Liver (tissue), 9 donors: ENCODE measurements around the gene FLT3LG. TPM values are rescaled to one million over a fixed set of nuclear protein-coding genes. Genes with fewer than 3 reads are reported as not detected.

Experiments
- DNase-seq: peaks from one replicate; pipeline ENCODE4 v3.0.0-alpha.2; 2017; ENCODE audit warnings: low spot score
- H3K27ac ChIP-seq, 2 donors: one replicate each; pipeline ENCODE4 v1.7.0; 2013; ENCODE audit warnings: inconsistent platforms in 2 of 2, low read length in 2 of 2, control low read depth in 1 of 2, low read depth in 1 of 2, mild to moderate bottlenecking in 1 of 2
- H3K27me3 ChIP-seq, 4 donors: one replicate each; pipeline versions ENCODE4 v1.6.1 to v1.7.0; 2013; ENCODE audit warnings: low read length in 3 of 4, inconsistent platforms in 1 of 4, mild to moderate bottlenecking in 1 of 4, moderate library complexity in 1 of 4; ENCODE audit not compliant: control insufficient read depth in 4 of 4, insufficient read depth in 4 of 4
- H3K36me3 ChIP-seq, 4 donors: one replicate each; pipeline versions ENCODE4 v1.6.1 to v1.7.0; 2013; ENCODE audit warnings: low read length in 3 of 4, mild to moderate bottlenecking in 3 of 4, low read depth in 1 of 4, moderate library complexity in 1 of 4; ENCODE audit not compliant: control insufficient read depth in 4 of 4, insufficient read depth in 3 of 4
- H3K4me1 ChIP-seq, 4 donors: one replicate each; pipeline versions ENCODE4 v1.6.1 to v1.7.0; 2013; ENCODE audit warnings: low read length in 3 of 4, mild to moderate bottlenecking in 3 of 4, moderate library complexity in 1 of 4; ENCODE audit not compliant: control insufficient read depth in 4 of 4, insufficient read depth in 4 of 4
- H3K4me3 ChIP-seq, 3 donors: one replicate each; pipeline versions ENCODE4 v1.6.1 to v1.7.0; 2013; ENCODE audit warnings: low read length in 3 of 3, control low read depth in 1 of 3, low read depth in 1 of 3, mild to moderate bottlenecking in 1 of 3
- H3K9ac ChIP-seq, 2 donors: one replicate each; pipeline ENCODE4 v1.7.0; 2013; ENCODE audit warnings: low read length in 2 of 2, mild to moderate bottlenecking in 2 of 2, moderate library complexity in 2 of 2, control low read depth in 1 of 2, low read depth in 1 of 2
- H3K9me3 ChIP-seq, 4 donors: one replicate each; pipeline versions ENCODE4 v1.6.1 to v1.7.0; 2013; ENCODE audit warnings: low read length in 3 of 4; ENCODE audit not compliant: control insufficient read depth in 4 of 4
- ATF3 ChIP-seq: IDR thresholded peaks from 2 replicates; pipeline ENCODE4 v1.6.1; 2016; ENCODE audit warnings: antibody characterized with exemption
- CTCF ChIP-seq: fragments of 150-350 bp; IDR thresholded peaks from 2 replicates; pipeline ENCODE4 v1.5.1; 2017; ENCODE audit warnings: improper control_type of control experiment, low read depth, low read length; ENCODE audit not compliant: missing input control
- EGR1 ChIP-seq, 2 donors: IDR thresholded peaks; 2 replicates each; pipeline ENCODE4 v1.6.1; 2016 to 2018; ENCODE audit warnings: antibody characterized with exemption in 2 of 2, low read depth in 2 of 2
- FOXA1 ChIP-seq: IDR thresholded peaks from 2 replicates; pipeline ENCODE4 v1.6.1; 2016; ENCODE audit warnings: antibody characterized with exemption
- FOXA2 ChIP-seq: IDR thresholded peaks from 2 replicates; pipeline ENCODE4 v1.6.1; 2016; ENCODE audit warnings: antibody characterized with exemption
- GABPA ChIP-seq, 2 donors: IDR thresholded peaks in 1 of 2; conservative IDR thresholded peaks in 1 of 2; 2 replicates each; pipeline ENCODE4 v1.6.1; 2016; ENCODE audit warnings: antibody characterized with exemption in 2 of 2, mild to moderate bottlenecking in 1 of 2, moderate library complexity in 1 of 2
- HNF4A ChIP-seq, 2 donors: conservative IDR thresholded peaks; 2 replicates each; pipeline ENCODE4 v1.6.1; 2016; ENCODE audit warnings: antibody characterized with exemption in 2 of 2, mild to moderate bottlenecking in 2 of 2
- HNF4G ChIP-seq: IDR thresholded peaks from 2 replicates; pipeline ENCODE4 v1.6.1; 2016; ENCODE audit warnings: antibody characterized with exemption
- JUND ChIP-seq, 2 donors: IDR thresholded peaks; 2 replicates each; pipeline ENCODE4 v1.6.1; 2016; ENCODE audit warnings: antibody characterized with exemption in 2 of 2
- MAX ChIP-seq: IDR thresholded peaks from 2 replicates; pipeline ENCODE4 v1.6.1; 2016; ENCODE audit warnings: antibody characterized with exemption
- NR2F2 ChIP-seq: IDR thresholded peaks from 2 replicates; pipeline ENCODE4 v1.6.1; 2016; ENCODE audit warnings: antibody characterized with exemption
- RAD21 ChIP-seq, 2 donors: IDR thresholded peaks; 2 replicates each; pipeline ENCODE4 v1.6.1; 2016; ENCODE audit warnings: antibody characterized with exemption in 2 of 2, mild to moderate bottlenecking in 2 of 2
- REST ChIP-seq: IDR thresholded peaks from 2 replicates; pipeline ENCODE4 v1.6.1; 2016; ENCODE audit warnings: antibody characterized with exemption, mild to moderate bottlenecking
- RXRA ChIP-seq, 2 donors: IDR thresholded peaks; 2 replicates each; pipeline ENCODE4 v1.6.1; 2017 to 2018; ENCODE audit warnings: antibody characterized with exemption in 2 of 2, mild to moderate bottlenecking in 1 of 2
- SP1 ChIP-seq: IDR thresholded peaks from 2 replicates; pipeline ENCODE4 v1.6.1; 2018; ENCODE audit warnings: antibody characterized with exemption, mild to moderate bottlenecking
- TAF1 ChIP-seq: conservative IDR thresholded peaks from 2 replicates; pipeline ENCODE4 v1.6.1; 2016; ENCODE audit warnings: antibody characterized with exemption, mild to moderate bottlenecking
- YY1 ChIP-seq: IDR thresholded peaks from 2 replicates; pipeline ENCODE4 v1.6.1; 2016; ENCODE audit warnings: antibody characterized with exemption, mild to moderate bottlenecking
- ZBTB33 ChIP-seq: IDR thresholded peaks from 2 replicates; pipeline ENCODE4 v1.6.1; 2016; ENCODE audit warnings: antibody characterized with exemption
- WGBS: extraction: QIAGEN DNeasy Blood & Tissue Kit; methylation state at CpG from one replicate; pipeline ENCODE4 v1.1.7; 2013; 5-methylcytosine and 5-hydroxymethylcytosine counted together
- polyA plus RNA-seq, 2 donors: library from polyadenylated mRNA; stranded (reverse) in 1 of 2; unstranded in 1 of 2; fragments of 200-250 nt in 1 of 2; fragments of >200 nt in 1 of 2; fragmentation: Nextera tagmentation in 1 of 2; extraction: Ambion mirVana in 1 of 2; gene quantifications; one replicate each; pipeline versions ENCODE4 v1.2.1 to v1.2.3, GENCODE V29; 2013 to 2015
- total RNA-seq, 2 donors: library from RNA; depleted of rRNA; stranded (reverse); fragments of >200 nt; gene quantifications; one replicate each; pipeline ENCODE4 v1.2.3, GENCODE V29; 2014
- donor health status: healthy.
- donor health status: healthy.
- donor health status: healthy.
- donor health status: healthy.
- donor health status: healthy.

Gene FLT3LG
- total and polyA plus RNA-seq, 4 donors, result 0.65 to 4.3 (median 2.2) TPM

GRCh38 chr19:49486710-49487276, 12.8 kb downstream of the FLT3LG start:
- TF ChIP-seq EGR1 (IDR thresholded peaks at IDR 0.05; ENCODE audit: low read depth in 2 of 2), result no peak
- Histone ChIP-seq H3K27me3 (no peaks in the 10 kb centered on the region), H3K4me1 (peaks cover 0 to 21% (median 16%) of the 10 kb centered on the region in 4 donors), H3K36me3 (peaks cover 15 to 23% (median 21%) of the 10 kb centered on the region in 4 donors), H3K9me3 (no peaks in the 10 kb centered on the region), H3K9ac (no peak overlapping the region), H3K4me3 (peak overlapping the region; percentile 16 to 35 (median 32)), H3K27ac (peak overlapping the region; percentile 28 to 74)
- no peak for DNase-seq
- 63% methylated on average over 23 of the region's 23 CpGs for WGBS

- H3K9ac ChIP-seq, result peak within 1 kb of the TSS; percentile 83 to 93
- H3K27me3 ChIP-seq, result no peaks in the 10 kb centered on the region
- peaks cover 0 to 21% (median 16%) of the 10 kb centered on the region in 4 donors for H3K4me1 ChIP-seq
- DNase-seq, result peak; percentile 99
- H3K4me3 ChIP-seq, result peak within 1 kb of the TSS; percentile 70 to 98 (median 89)
- TF ChIP-seq GABPA (IDR thresholded peaks at IDR 0.05 in 1 of 2, conservative IDR thresholded peaks at IDR 0.05 in 1 of 2), result peak; percentile 62 to 92
- TF ChIP-seq HNF4G, result no peak
- TF ChIP-seq NR2F2, result no peak
- peak; percentile 29 for TF ChIP-seq MAX
- TF ChIP-seq FOXA1, result peak; percentile 44
- peak; percentile 97 for TF ChIP-seq REST
- no peak for TF ChIP-seq RAD21 (IDR thresholded peaks at IDR 0.05)
- TF ChIP-seq RXRA (IDR thresholded peaks at IDR 0.05), result peak in 1 of 2 donors; percentile 22
- TF ChIP-seq TAF1, result peak; percentile 99
- peak; percentile 100 for TF ChIP-seq YY1
- TF ChIP-seq SP1, result peak; percentile 81
- no peak for TF ChIP-seq CTCF
- peak; percentile 30 to 74 for TF ChIP-seq EGR1 (IDR thresholded peaks at IDR 0.05; ENCODE audit: low read depth in 2 of 2)
- TF ChIP-seq JUND (IDR thresholded peaks at IDR 0.05), result peak; percentile 30 to 33
- TF ChIP-seq FOXA2, result peak; percentile 38
- TF ChIP-seq HNF4A (conservative IDR thresholded peaks at IDR 0.05), result peak in 1 of 2 donors; percentile 49
- TF ChIP-seq ATF3, result peak; percentile 88
- TF ChIP-seq ZBTB33, result peak; percentile 97
- H3K36me3 ChIP-seq, result peaks cover 15 to 29% (median 28%) of the 10 kb centered on the region in 4 donors
- peak within 1 kb of the TSS; percentile 77 to 86 for H3K27ac ChIP-seq
- WGBS, result under 1% methylated on average over 57 of the region's 57 CpGs
- H3K9me3 ChIP-seq, result no peaks in the 10 kb centered on the region
Observed at GRCh38 chr19:49487277-49488045, 13.4 kb downstream of the FLT3LG start, which contains the start of gene RPL13A. Gene RPL13A (plus strand): TSS chr19:49487608. CDS start chr19:49487630, 22 bp downstream.
